Colonic mucosa (tissue), 4 donors: ENCODE measurements around the gene BCL11A. TPM values are rescaled to one million over a fixed set of nuclear protein-coding genes. Genes with fewer than 3 reads are reported as not detected.

Source experiments
- DNase-seq: peaks from one replicate; pipeline ENCODE4 v3.0.0-alpha.2; 2020
- H3K27ac ChIP-seq: fragments of 200-600 bp; one replicate; pipeline ENCODE4 v1.8.0; 2021
- H3K27me3 ChIP-seq: fragments of 200-600 bp; one replicate; pipeline ENCODE4 v1.8.0; 2021
- H3K36me3 ChIP-seq: fragments of 200-600 bp; one replicate; pipeline ENCODE4 v1.8.0; 2021
- H3K4me1 ChIP-seq: fragments of 200-600 bp; one replicate; pipeline ENCODE4 v1.8.0; 2021; ENCODE audit warnings: mild to moderate bottlenecking
- H3K4me3 ChIP-seq: fragments of 200-600 bp; one replicate; pipeline ENCODE4 v1.8.0; 2021
- H3K9ac ChIP-seq, 2 donors: one replicate each; pipeline ENCODE4 v1.7.0; 2013; ENCODE audit warnings: control low read depth in 2 of 2, low read depth in 2 of 2, low read length in 2 of 2
- H3K9me3 ChIP-seq: fragments of 200-600 bp; one replicate; pipeline ENCODE4 v1.8.0; 2021
- CTCF ChIP-seq: fragments of 200-600 bp; IDR thresholded peaks from one replicate; pipeline ENCODE4 v1.8.0; 2022; ENCODE audit warnings: antibody characterized with exemption, mild to moderate bottlenecking
- intact Hi-C: fragments of 100-400 bp; cut with DNase I; formaldehyde crosslinking; loops from one replicate; pipeline ENCODE4 v1.14.1; 2022
- total RNA-seq, 2 donors: library from RNA; stranded (reverse); fragmentation: NEBNext Ultra II Directional in 1 of 2; extraction: Animal tissue kit (Norgen Biotek cat#: 25700) in 1 of 2; gene quantifications; one replicate each; pipeline ENCODE4 v1.2.1, GENCODE V29; 2021
- donor health status: healthy.
- donor health status: DM: no; HTN: no; CAD: no.
- donor health status: DM: no; HTN: no; CAD: no.

The BCL11A gene
- total RNA-seq, 2 donors from 2014 or later: 22.9 to 27.1 TPM

DNA sequence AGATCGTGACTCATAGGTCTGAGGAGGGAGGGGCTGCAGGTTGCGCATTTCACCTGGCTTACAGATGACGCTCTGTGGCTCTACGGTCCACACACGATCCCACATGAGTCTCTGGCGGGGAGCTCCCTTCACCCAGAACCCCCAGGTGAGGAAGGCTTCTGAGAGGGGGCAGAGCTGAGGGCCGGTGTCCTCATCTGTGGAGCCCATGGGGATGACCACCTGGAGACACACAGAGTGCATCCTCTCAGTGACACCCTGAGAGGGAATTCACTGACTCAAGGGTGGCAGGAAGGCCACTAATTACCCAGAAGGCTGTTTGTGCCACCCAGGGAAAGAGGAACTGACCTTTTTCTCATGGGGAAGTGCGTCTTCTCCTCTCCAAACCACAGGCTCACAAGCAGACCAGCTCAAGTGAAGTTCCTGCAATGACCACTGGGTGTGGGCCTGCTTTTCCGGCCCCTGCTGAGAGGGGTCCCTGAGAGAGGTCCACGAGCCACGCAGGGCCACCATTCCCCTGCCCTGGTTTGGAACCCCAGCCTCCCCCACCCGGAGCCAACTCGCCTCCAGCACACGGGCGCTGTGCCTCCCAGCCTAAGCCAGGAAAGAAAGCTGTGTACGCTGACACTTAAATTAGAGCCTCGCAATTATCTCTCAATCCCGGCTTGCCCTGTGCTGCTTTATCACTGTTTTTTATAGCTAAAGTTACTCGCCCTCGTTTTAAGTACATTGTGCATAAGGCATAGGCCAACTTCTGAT, 114.1 kb downstream of the BCL11A start:
- Histone ChIP-seq H3K27ac (no peak overlapping the region), H3K27me3 (no peaks in the 10 kb centered on the region), H3K4me3 (no peak overlapping the region), H3K9me3 (no peaks in the 10 kb centered on the region), H3K36me3 (no peaks in the 10 kb centered on the region), H3K9ac (peak overlapping the region in 1 of 2 donors; percentile 22), H3K4me1 (no peaks in the 10 kb centered on the region)
- peak; percentile 51 for TF ChIP-seq CTCF
- peak; percentile 55 for DNase-seq
- intact Hi-C loops: no loop called here

DNA sequence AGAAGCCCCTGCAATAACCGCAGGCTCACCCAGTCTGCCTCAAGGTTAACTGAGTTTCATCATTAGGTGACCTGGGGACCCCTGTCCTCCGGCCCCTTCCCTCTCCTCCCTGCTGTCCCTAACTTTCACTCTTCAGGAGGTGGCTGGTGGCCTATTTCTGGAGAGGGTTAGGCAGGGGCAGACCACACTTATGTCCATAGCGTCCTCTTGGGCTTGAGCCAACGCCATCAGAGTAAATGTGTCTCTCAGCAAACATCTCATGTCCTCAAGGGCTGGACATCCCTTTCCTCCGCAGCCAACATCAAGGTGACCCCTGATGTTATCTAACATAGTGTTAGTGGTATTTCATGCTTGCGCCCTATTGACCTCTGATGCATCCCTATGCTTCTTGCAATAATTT, 114.8 kb downstream of the BCL11A start:
- Histone ChIP-seq H3K27ac (no peak overlapping the region), H3K36me3 (no peaks in the 10 kb centered on the region), H3K9ac (no peak overlapping the region), H3K4me3 (no peak overlapping the region), H3K27me3 (no peaks in the 10 kb centered on the region), H3K9me3 (no peaks in the 10 kb centered on the region), H3K4me1 (no peaks in the 10 kb centered on the region)
- no peak for TF ChIP-seq CTCF
- DNase-seq: no peak
- intact Hi-C loops: no loop called here

DNA sequence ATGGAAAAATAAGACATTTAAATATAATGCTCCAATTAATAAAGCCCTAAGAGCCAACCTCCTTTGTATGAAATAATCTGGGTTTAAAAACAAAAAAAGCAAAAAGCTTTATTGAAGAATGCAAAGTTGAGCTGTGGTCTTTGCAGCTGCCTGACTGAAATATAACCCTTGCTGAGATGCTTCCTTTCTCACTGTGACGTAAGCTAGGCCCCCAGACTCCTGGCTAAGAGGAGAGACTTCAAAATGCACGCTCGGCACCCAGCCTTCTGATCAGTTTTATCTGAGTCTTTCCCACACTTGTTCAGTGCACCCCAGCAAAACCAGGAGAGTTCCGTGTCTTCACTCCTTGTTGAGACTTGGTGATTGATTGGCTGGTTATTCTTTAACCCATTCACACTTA, 115.3 kb downstream of the BCL11A start:
- Histone ChIP-seq H3K9ac (no peak overlapping the region), H3K27ac (no peak overlapping the region), H3K4me1 (no peaks in the 10 kb centered on the region), H3K9me3 (no peaks in the 10 kb centered on the region), H3K4me3 (no peak overlapping the region), H3K27me3 (no peaks in the 10 kb centered on the region), H3K36me3 (no peaks in the 10 kb centered on the region)
- intact Hi-C loops: no loop called here
- no peak for TF ChIP-seq CTCF
- no peak for DNase-seq

DNA sequence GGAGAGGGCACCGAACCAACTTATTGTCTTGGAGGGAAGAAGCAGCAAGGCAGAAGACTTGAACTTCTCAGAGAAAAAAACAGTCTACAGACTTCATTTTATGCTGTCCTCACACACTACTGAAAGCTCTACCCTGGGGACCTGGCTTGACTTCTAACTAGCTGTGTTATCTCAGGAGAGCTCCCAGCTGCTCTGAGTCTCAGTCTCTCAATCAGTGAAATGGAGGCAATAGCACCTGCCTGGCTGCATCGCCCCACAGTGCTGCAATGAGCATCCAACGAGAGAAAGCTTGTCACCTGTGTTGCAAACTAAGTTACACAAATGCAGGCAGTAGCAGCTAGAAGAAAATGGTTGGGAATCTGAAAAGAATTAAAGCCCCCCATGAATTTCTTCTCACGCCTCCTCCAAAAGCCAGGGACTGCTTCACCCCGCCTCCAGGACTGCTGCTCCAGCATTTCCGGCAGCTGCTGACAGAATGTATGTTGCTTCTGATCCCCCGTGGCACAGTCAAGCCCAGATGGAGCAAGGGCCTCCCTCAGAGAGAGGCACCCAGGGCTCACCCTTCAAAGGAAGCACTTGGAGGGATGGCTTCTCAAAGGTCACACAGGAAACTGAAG, 116.3 kb downstream of the BCL11A start:
- Histone ChIP-seq H3K4me1 (no peaks in the 10 kb centered on the region), H3K27me3 (no peaks in the 10 kb centered on the region), H3K36me3 (no peaks in the 10 kb centered on the region), H3K9ac (no peak overlapping the region), H3K27ac (no peak overlapping the region), H3K4me3 (no peak overlapping the region), H3K9me3 (no peaks in the 10 kb centered on the region)
- DNase-seq: no peak
- TF ChIP-seq CTCF: no peak
- intact Hi-C loops: no loop called here

GRCh38 chr2:60433018-60433596, 120.3 kb downstream of the BCL11A start:
- Histone ChIP-seq H3K36me3 (no peaks in the 10 kb centered on the region), H3K4me1 (no peaks in the 10 kb centered on the region), H3K9ac (no peak overlapping the region), H3K9me3 (no peaks in the 10 kb centered on the region), H3K27ac (no peak overlapping the region), H3K27me3 (no peaks in the 10 kb centered on the region), H3K4me3 (no peak overlapping the region)
- no peak for DNase-seq
- TF ChIP-seq CTCF: no peak
- intact Hi-C loops: no loop called here
